Forelimb muscle (tissue), 1 donor: ENCODE results near the gene PLBD1. TPM values are rescaled to one million over a fixed set of nuclear protein-coding genes. Genes with fewer than 3 reads are reported as not detected.

Experiments used
- DNase-seq: peaks from one replicate; pipeline ENCODE4 v3.0.0-alpha.2; 2013; ENCODE audit warnings: low read depth
- polyA plus RNA-seq: library from polyadenylated mRNA; unstranded; fragments of 120-200 nt; gene quantifications from one replicate; pipeline ENCODE4 v1.2.1, GENCODE V29; 2013; ENCODE audit not compliant: insufficient read length

PLBD1 gene
- polyA plus RNA-seq, 1 donor: 20.0 TPM

GRCh38 chr12:14505626-14506596 is 61.8 kb downstream of the PLBD1 start:
- DNase-seq: no peak

- DNase-seq: no peak
Observed at GRCh38 chr12:14495326-14495725, 72.4 kb downstream of the PLBD1 start.

GRCh38 chr12:14482886-14483285 is 84.8 kb downstream of the PLBD1 start:
- no peak for DNase-seq

GRCh38 chr12:14482361-14482760 is 85.3 kb downstream of the PLBD1 start:
- no peak for DNase-seq

- DNase-seq: no peak
Observed at GRCh38 chr12:14481201-14481600, 86.5 kb downstream of the PLBD1 start.

GRCh38 chr12:14479004-14479403 is 88.7 kb downstream of the PLBD1 start:
- no peak for DNase-seq

GRCh38 chr12:14473707-14474287 is 93.9 kb downstream of the PLBD1 start:
- DNase-seq: no peak

- no peak for DNase-seq
Observed at GRCh38 chr12:14471497-14471896, 96.2 kb downstream of the PLBD1 start.

GRCh38 chr12:14460212-14460841 is 107.4 kb downstream of the PLBD1 start:
- DNase-seq: no peak

GRCh38 chr12:14454098-14454907 is 113.4 kb downstream of the PLBD1 start:
- no peak for DNase-seq

Other genes with a start within 250 kb of the PLBD1 start
- 31.0 TPM for gene ATF7IP, start 202.2 kb downstream of the PLBD1 start, polyA plus RNA-seq
- gene GUCY2C, start 128.7 kb upstream of the PLBD1 start, polyA plus RNA-seq: 0.16 TPM
- 56.9 TPM for gene WBP11, start 235.6 kb upstream of the PLBD1 start, polyA plus RNA-seq
- 1.1 TPM for gene C12orf60, start 235.8 kb upstream of the PLBD1 start, polyA plus RNA-seq
- 0.13 TPM for gene SMCO3, start 246.3 kb upstream of the PLBD1 start, polyA plus RNA-seq